Measurements from ENCODE around the gene PRR23E.

GRCh38 chr3:127171721-127172120 is 21.2 kb upstream of the PRR23E start:
- TF ChIP-seq CTCF (IDR thresholded peaks at IDR 0.05) (no peak), POLR2A (IDR thresholded peaks at IDR 0.05) (no peak)
